GM12873 (cell line): ENCODE results near the gene RTF1.

Experiments
- CTCF ChIP-seq: IDR thresholded peaks from 2 replicates; pipeline ENCODE4 v1.5.1; 2012; ENCODE audit warnings: low read depth, mild to moderate bottlenecking, moderate library complexity, low read length, control low read depth; ENCODE audit not compliant: insufficient read depth; ENCODE audit errors: missing control alignments

The RTF1 gene

GRCh38 chr15:41474941-41475340 lies 58.0 kb downstream of the RTF1 start:
- no peak for TF ChIP-seq CTCF

- TF ChIP-seq CTCF = no peak
These were observed 59.6 kb downstream of the RTF1 start for GRCh38 chr15:41476416-41477048.

- TF ChIP-seq CTCF = no peak
These were observed 63.7 kb downstream of the RTF1 start for GRCh38 chr15:41480396-41481140.

GRCh38 chr15:41482110-41482877 lies 65.4 kb downstream of the RTF1 start:
- TF ChIP-seq CTCF = no peak

GRCh38 chr15:41483115-41483514 lies 66.2 kb downstream of the RTF1 start:
- TF ChIP-seq CTCF = no peak

- no peak for TF ChIP-seq CTCF
These were observed 66.6 kb downstream of the RTF1 start for GRCh38 chr15:41483519-41483918.
